Stimulated activated CD8-positive, alpha-beta memory T cell treated with anti-CD3 and anti-CD28 coated beads, Interleukin-15, amount 100 ng/mL, for 4 hours (primary cell): ENCODE results near the gene GPR55.

Experiments used
- DNase-seq, 2 donors: peaks; one replicate each; pipeline ENCODE4 v3.0.0-alpha.2; 2020; ENCODE audit warnings: low read depth in 2 of 2

GPR55 gene

GRCh38 chr2:230919240-230919639 is 5.8 kb downstream of the GPR55 start:
- DNase-seq = no peak

- DNase-seq = no peak
These were observed 8.8 kb downstream of the GPR55 start for GRCh38 chr2:230916218-230916617.

- DNase-seq = no peak
These were observed 9.7 kb downstream of the GPR55 start for GRCh38 chr2:230915319-230915718.

- no peak for DNase-seq
These were observed 10.2 kb downstream of the GPR55 start for GRCh38 chr2:230914886-230915285.

- DNase-seq = no peak
These were observed 11.5 kb downstream of the GPR55 start for GRCh38 chr2:230913406-230914143.

GRCh38 chr2:230912724-230913123 is 12.3 kb downstream of the GPR55 start:
- no peak for DNase-seq

GRCh38 chr2:230912046-230912445 is 13.0 kb downstream of the GPR55 start:
- no peak for DNase-seq

- no peak for DNase-seq
These were observed 14.4 kb downstream of the GPR55 start for GRCh38 chr2:230910546-230911177.

GRCh38 chr2:230909841-230910545 is 15.0 kb downstream of the GPR55 start:
- DNase-seq = no peak

GRCh38 chr2:230908595-230909191 is 16.3 kb downstream of the GPR55 start:
- DNase-seq = peak in 1 of 2 donors; percentile 39

GRCh38 chr2:230908092-230908594 is 16.9 kb downstream of the GPR55 start:
- DNase-seq = no peak

- DNase-seq = no peak
These were observed 17.5 kb downstream of the GPR55 start for GRCh38 chr2:230907361-230908091.

GRCh38 chr2:230906471-230907230 is 18.4 kb downstream of the GPR55 start:
- no peak for DNase-seq

GRCh38 chr2:230905448-230906421 is 19.3 kb downstream of the GPR55 start:
- peak; percentile 77 to 90 for DNase-seq

- DNase-seq = no peak
These were observed 20.1 kb downstream of the GPR55 start for GRCh38 chr2:230904856-230905447.

GRCh38 chr2:230903231-230904150 is 21.6 kb downstream of the GPR55 start:
- no peak for DNase-seq

- DNase-seq = no peak
These were observed 22.7 kb downstream of the GPR55 start for GRCh38 chr2:230902180-230902899.
